Measurements from ENCODE around the gene TBX2. TPM values are rescaled to one million over a fixed set of nuclear protein-coding genes. Genes with fewer than 3 reads are reported as not detected.

TBX2 gene
- total and polyA plus RNA-seq, 9 of the 15 experiments (the other 6 are each of a cell fraction or from before 2014, with no cell fraction given), result 0.18 TPM; not detected in 8

DNA sequence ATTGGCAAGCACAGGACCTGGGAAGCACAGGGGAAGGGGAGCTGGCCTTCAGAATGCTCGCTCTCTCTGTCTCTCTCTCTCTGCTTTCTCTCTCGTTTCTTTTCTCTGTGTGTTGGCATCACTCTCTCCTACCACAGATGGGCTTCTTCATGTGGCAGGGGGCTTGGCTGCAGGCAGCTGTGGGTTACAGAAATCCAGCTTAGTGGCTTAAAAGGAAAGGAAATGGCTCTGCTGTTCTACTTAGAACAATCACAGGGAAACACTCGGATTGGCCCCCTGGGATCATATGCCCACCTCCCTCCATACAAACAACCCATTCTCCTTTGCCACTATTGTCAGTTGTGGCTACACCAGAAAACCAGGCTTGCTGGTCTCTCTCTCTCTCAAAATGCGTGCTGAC lies 20.4 kb downstream of the TBX2 start (continued):
- TF ChIP-seq, protein P1, sequence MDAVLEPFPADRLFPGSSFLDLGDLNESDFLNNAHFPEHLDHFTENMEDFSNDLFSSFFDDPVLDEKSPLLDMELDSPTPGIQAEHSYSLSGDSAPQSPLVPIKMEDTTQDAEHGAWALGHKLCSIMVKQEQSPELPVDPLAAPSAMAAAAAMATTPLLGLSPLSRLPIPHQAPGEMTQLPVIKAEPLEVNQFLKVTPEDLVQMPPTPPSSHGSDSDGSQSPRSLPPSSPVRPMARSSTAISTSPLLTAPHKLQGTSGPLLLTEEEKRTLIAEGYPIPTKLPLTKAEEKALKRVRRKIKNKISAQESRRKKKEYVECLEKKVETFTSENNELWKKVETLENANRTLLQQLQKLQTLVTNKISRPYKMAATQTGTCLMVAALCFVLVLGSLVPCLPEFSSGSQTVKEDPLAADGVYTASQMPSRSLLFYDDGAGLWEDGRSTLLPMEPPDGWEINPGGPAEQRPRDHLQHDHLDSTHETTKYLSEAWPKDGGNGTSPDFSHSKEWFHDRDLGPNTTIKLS (IDR thresholded peaks at IDR 0.05; ENCODE audit: borderline replicate concordance, low read depth), result no peak
- no peak for TF ChIP-seq HOXB6 (CRISPR knock-in tag; IDR thresholded peaks at IDR 0.05; ENCODE audit: borderline replicate concordance)
- TF ChIP-seq, protein P2, sequence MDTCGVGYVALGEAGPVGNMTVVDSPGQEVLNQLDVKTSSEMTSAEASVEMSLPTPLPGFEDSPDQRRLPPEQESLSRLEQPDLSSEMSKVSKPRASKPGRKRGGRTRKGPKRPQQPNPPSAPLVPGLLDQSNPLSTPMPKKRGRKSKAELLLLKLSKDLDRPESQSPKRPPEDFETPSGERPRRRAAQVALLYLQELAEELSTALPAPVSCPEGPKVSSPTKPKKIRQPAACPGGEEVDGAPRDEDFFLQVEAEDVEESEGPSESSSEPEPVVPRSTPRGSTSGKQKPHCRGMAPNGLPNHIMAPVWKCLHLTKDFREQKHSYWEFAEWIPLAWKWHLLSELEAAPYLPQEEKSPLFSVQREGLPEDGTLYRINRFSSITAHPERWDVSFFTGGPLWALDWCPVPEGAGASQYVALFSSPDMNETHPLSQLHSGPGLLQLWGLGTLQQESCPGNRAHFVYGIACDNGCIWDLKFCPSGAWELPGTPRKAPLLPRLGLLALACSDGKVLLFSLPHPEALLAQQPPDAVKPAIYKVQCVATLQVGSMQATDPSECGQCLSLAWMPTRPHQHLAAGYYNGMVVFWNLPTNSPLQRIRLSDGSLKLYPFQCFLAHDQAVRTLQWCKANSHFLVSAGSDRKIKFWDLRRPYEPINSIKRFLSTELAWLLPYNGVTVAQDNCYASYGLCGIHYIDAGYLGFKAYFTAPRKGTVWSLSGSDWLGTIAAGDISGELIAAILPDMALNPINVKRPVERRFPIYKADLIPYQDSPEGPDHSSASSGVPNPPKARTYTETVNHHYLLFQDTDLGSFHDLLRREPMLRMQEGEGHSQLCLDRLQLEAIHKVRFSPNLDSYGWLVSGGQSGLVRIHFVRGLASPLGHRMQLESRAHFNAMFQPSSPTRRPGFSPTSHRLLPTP (IDR thresholded peaks at IDR 0.05; ENCODE audit: borderline replicate concordance, extremely low read depth, insufficient read length), result no peak
- no peak for TF ChIP-seq ARNT (IDR thresholded peaks at IDR 0.05)
- TF ChIP-seq ZNF445 (CRISPR knock-in tag; IDR thresholded peaks at IDR 0.05; ENCODE audit: low read depth), result no peak
- TF ChIP-seq BRD9 (IDR thresholded peaks at IDR 0.05; ENCODE audit: low read depth, partially characterized antibody), result no peak
- TF ChIP-seq SP2 (IDR thresholded peaks at IDR 0.05; ENCODE audit: extremely low read depth, low read depth, low read length, poor library complexity, severe bottlenecking), result no peak
